ENCODE measurements around the gene EXO1. TPM values are rescaled to one million over a fixed set of nuclear protein-coding genes. Genes with fewer than 3 reads are reported as not detected.

EXO1 gene
- total RNA-seq, 1 experiment from 2014 or later: 71.4 TPM

- no peak for DNase-seq (ENCODE audit: low spot score)
Observed at GRCh38 chr1:241891296-241891695, 43.3 kb downstream of the EXO1 start.

GRCh38 chr1:241894016-241894415, 46.0 kb downstream of the EXO1 start:
- DNase-seq (ENCODE audit: low spot score): no peak

- no peak for DNase-seq (ENCODE audit: low spot score)
Observed at GRCh38 chr1:241895013-241895412, 47.0 kb downstream of the EXO1 start.

GRCh38 chr1:241896670-241896962, 48.6 kb downstream of the EXO1 start:
- no peak for DNase-seq (ENCODE audit: low spot score)

- DNase-seq (ENCODE audit: low spot score): no peak
Observed at GRCh38 chr1:241899210-241899609, 51.2 kb downstream of the EXO1 start.

GRCh38 chr1:241900381-241900780, 52.4 kb downstream of the EXO1 start:
- no peak for DNase-seq (ENCODE audit: low spot score)

- DNase-seq (ENCODE audit: low spot score): peak; percentile 19
Observed at GRCh38 chr1:241902391-241903065, 54.5 kb downstream of the EXO1 start.

GRCh38 chr1:241916196-241916595, 68.2 kb downstream of the EXO1 start:
- no peak for DNase-seq (ENCODE audit: low spot score)

GRCh38 chr1:241917487-241917886, 69.5 kb downstream of the EXO1 start:
- DNase-seq (ENCODE audit: low spot score): no peak

- peak; percentile 63 for DNase-seq (ENCODE audit: low spot score)
Observed at GRCh38 chr1:241918879-241919278, 70.9 kb downstream of the EXO1 start.

- DNase-seq (ENCODE audit: low spot score): no peak
Observed at GRCh38 chr1:241924080-241924808, 76.2 kb downstream of the EXO1 start.

- no peak for DNase-seq (ENCODE audit: low spot score)
Observed at GRCh38 chr1:241926141-241926540, 78.1 kb downstream of the EXO1 start.

- no peak for DNase-seq (ENCODE audit: low spot score)
Observed at GRCh38 chr1:241927321-241927720, 79.3 kb downstream of the EXO1 start.

GRCh38 chr1:241932845-241933244, 84.8 kb downstream of the EXO1 start:
- DNase-seq (ENCODE audit: low spot score): no peak

- DNase-seq (ENCODE audit: low spot score): peak; percentile 79
Observed at GRCh38 chr1:241934201-241934848, 86.3 kb downstream of the EXO1 start.

- DNase-seq (ENCODE audit: low spot score): no peak
Observed at GRCh38 chr1:241934866-241935265, 86.9 kb downstream of the EXO1 start.

Other genes with a start within 250 kb of the EXO1 start
- 45.7 and 55.4 TPM in 2 replicates for gene CHML, start 207.8 kb upstream of the EXO1 start, total RNA-seq (2014; rRNA removed; shearing (Covaris generic))
- 12.1 and 22.8 TPM in 2 replicates for gene OPN3, start 207.8 kb upstream of the EXO1 start, total RNA-seq (2014; rRNA removed; shearing (Covaris generic))
- not detected in 2 replicates for gene WDR64, start 195.9 kb upstream of the EXO1 start, total RNA-seq (2014; rRNA removed; shearing (Covaris generic))
- not detected in 2 replicates for gene BECN2, start 109.6 kb downstream of the EXO1 start, total RNA-seq (2014; rRNA removed; shearing (Covaris generic))
- 2.6 and 8.0 TPM in 2 replicates for gene MAP1LC3C, start 150.9 kb downstream of the EXO1 start, total RNA-seq (2014; rRNA removed; shearing (Covaris generic))